Measurements from ENCODE around the gene ELL2.

Gene ELL2

GRCh38 chr5:95938347-95938746 is 23.3 kb downstream of the ELL2 start:
- TF ChIP-seq RARB (CRISPR knock-in tag; IDR thresholded peaks at IDR 0.05) (no peak), GLIS3 (CRISPR knock-in tag; IDR thresholded peaks at IDR 0.05) (no peak), CSRNP3 (CRISPR knock-in tag; IDR thresholded peaks at IDR 0.05) (no peak), CREB5 (CRISPR knock-in tag; IDR thresholded peaks at IDR 0.05; ENCODE audit: low read depth) (no peak), ESRRG (CRISPR knock-in tag; IDR thresholded peaks at IDR 0.05) (no peak), ZNF8 (CRISPR knock-in tag; IDR thresholded peaks at IDR 0.05) (no peak), SNAI2 (CRISPR knock-in tag; IDR thresholded peaks at IDR 0.05) (no peak), ARNTL (CRISPR knock-in tag; IDR thresholded peaks at IDR 0.05; ENCODE audit: borderline replicate concordance, low read depth) (no peak), TSHZ2 (CRISPR knock-in tag; IDR thresholded peaks at IDR 0.05) (no peak), ISL1 (CRISPR knock-in tag; IDR thresholded peaks at IDR 0.05) (no peak), ZC3H10 (CRISPR knock-in tag; IDR thresholded peaks at IDR 0.05) (no peak), ZFP30 (CRISPR knock-in tag; IDR thresholded peaks at IDR 0.05) (no peak), ZNF70 (CRISPR knock-in tag; IDR thresholded peaks at IDR 0.05) (no peak), ZFP3 (CRISPR knock-in tag; IDR thresholded peaks at IDR 0.05) (no peak), PATZ1 (CRISPR knock-in tag; IDR thresholded peaks at IDR 0.05; ENCODE audit: borderline replicate concordance) (no peak), TCF4 (CRISPR knock-in tag; IDR thresholded peaks at IDR 0.05; ENCODE audit: borderline replicate concordance) (no peak), PPARA (CRISPR knock-in tag; IDR thresholded peaks at IDR 0.05; ENCODE audit: borderline replicate concordance) (no peak), ZNF565 (CRISPR knock-in tag; conservative IDR thresholded peaks at IDR 0.05; ENCODE audit: low read depth) (no peak)
- ATAC-seq, result no peak

- no peak for ATAC-seq
- TF ChIP-seq TOX (CRISPR knock-in tag; IDR thresholded peaks at IDR 0.05; ENCODE audit: borderline replicate concordance) (no peak), CREB5 (CRISPR knock-in tag; IDR thresholded peaks at IDR 0.05; ENCODE audit: low read depth) (no peak), TCF4 (CRISPR knock-in tag; IDR thresholded peaks at IDR 0.05; ENCODE audit: borderline replicate concordance) (no peak), TSHZ2 (CRISPR knock-in tag; IDR thresholded peaks at IDR 0.05) (no peak), ZFP30 (CRISPR knock-in tag; IDR thresholded peaks at IDR 0.05) (no peak), PATZ1 (CRISPR knock-in tag; IDR thresholded peaks at IDR 0.05; ENCODE audit: borderline replicate concordance) (no peak), PPARA (CRISPR knock-in tag; IDR thresholded peaks at IDR 0.05; ENCODE audit: borderline replicate concordance) (no peak), GLIS3 (CRISPR knock-in tag; IDR thresholded peaks at IDR 0.05) (no peak), CSRNP3 (CRISPR knock-in tag; IDR thresholded peaks at IDR 0.05) (no peak), ISL1 (CRISPR knock-in tag; IDR thresholded peaks at IDR 0.05) (no peak), ZNF70 (CRISPR knock-in tag; IDR thresholded peaks at IDR 0.05) (no peak), ESRRG (CRISPR knock-in tag; IDR thresholded peaks at IDR 0.05) (no peak), POU6F1 (CRISPR knock-in tag; IDR thresholded peaks at IDR 0.05; ENCODE audit: borderline replicate concordance, low read depth) (no peak)
Observed at GRCh38 chr5:95937607-95938152, 24.0 kb downstream of the ELL2 start.
